Trophoblast cell (in vitro differentiated cells and primary cell): ENCODE results near the gene AGMO.

Experiments
- DNase-seq, 2 donors: peaks; one replicate each; pipeline ENCODE4 v3.0.0-alpha.2; 2016
- H2AFZ ChIP-seq: 2 replicates; pipeline ENCODE4 v1.6.1; 2013; ENCODE audit warnings: low read length, moderate library complexity, mild to moderate bottlenecking; ENCODE audit not compliant: insufficient read depth, poor library complexity
- H2AK5ac ChIP-seq: 2 replicates; pipeline ENCODE4 v1.6.1; 2013; ENCODE audit warnings: mild to moderate bottlenecking, low read length
- H2BK120ac ChIP-seq: 2 replicates; pipeline ENCODE4 v1.6.1; 2013; ENCODE audit warnings: low read length, mild to moderate bottlenecking, moderate library complexity; ENCODE audit not compliant: insufficient read depth, poor library complexity
- H2BK12ac ChIP-seq: 2 replicates; pipeline ENCODE4 v1.6.1; 2013; ENCODE audit warnings: mild to moderate bottlenecking, low read length, moderate library complexity
- H2BK5ac ChIP-seq: 2 replicates; pipeline ENCODE4 v1.6.1; 2013; ENCODE audit warnings: low read length, low read depth, moderate library complexity, mild to moderate bottlenecking; ENCODE audit not compliant: poor library complexity
- H3K14ac ChIP-seq: 2 replicates; pipeline ENCODE4 v1.6.1; 2013; ENCODE audit warnings: mild to moderate bottlenecking, low read length
- H3K18ac ChIP-seq: 2 replicates; pipeline ENCODE4 v1.6.1; 2013; ENCODE audit warnings: mild to moderate bottlenecking, low read length
- H3K23ac ChIP-seq: 2 replicates; pipeline ENCODE4 v1.6.1; 2013; ENCODE audit warnings: low read length
- H3K27ac ChIP-seq: 2 replicates; pipeline ENCODE4 v1.5.1; 2013; ENCODE audit warnings: low read depth, mild to moderate bottlenecking, inconsistent platforms, low read length, moderate library complexity
- H3K27me3 ChIP-seq: 2 replicates; pipeline ENCODE4 v1.6.1; 2013; ENCODE audit warnings: inconsistent platforms, mild to moderate bottlenecking, low read length, moderate library complexity; ENCODE audit not compliant: insufficient read depth
- H3K36me3 ChIP-seq, 2 experiments: 1 replicate in 1 of 2; 2 replicates in 1 of 2; pipeline ENCODE4 v1.6.1; 2013; ENCODE audit warnings: low read length in 2 of 2, mild to moderate bottlenecking in 2 of 2, moderate library complexity in 1 of 2; ENCODE audit not compliant: insufficient read depth in 2 of 2, control insufficient read depth in 1 of 2
- H3K4ac ChIP-seq: 2 replicates; pipeline ENCODE4 v1.6.1; 2013; ENCODE audit warnings: low read depth, mild to moderate bottlenecking, low read length, moderate library complexity
- H3K4me1 ChIP-seq, 2 experiments: 1 replicate in 1 of 2; 2 replicates in 1 of 2; pipeline ENCODE4 v1.6.1; 2013; ENCODE audit warnings: low read length in 2 of 2, mild to moderate bottlenecking in 2 of 2, moderate library complexity in 1 of 2; ENCODE audit not compliant: insufficient read depth in 2 of 2, control insufficient read depth in 1 of 2
- H3K4me2 ChIP-seq: 2 replicates; pipeline ENCODE4 v1.6.1; 2013; ENCODE audit warnings: inconsistent platforms, mild to moderate bottlenecking, low read length, moderate library complexity
- H3K4me3 ChIP-seq: 2 replicates; pipeline ENCODE4 v1.5.1; 2013; ENCODE audit warnings: mild to moderate bottlenecking, low read depth, low read length, inconsistent platforms
- H3K79me1 ChIP-seq: one replicate; pipeline ENCODE4 v1.6.1; 2013; ENCODE audit warnings: low read length
- H3K79me2 ChIP-seq: 2 replicates; pipeline ENCODE4 v1.6.1; 2013; ENCODE audit warnings: low read length, mild to moderate bottlenecking; ENCODE audit not compliant: control insufficient read depth, insufficient read depth, poor library complexity
- H3K9ac ChIP-seq: 2 replicates; pipeline ENCODE4 v1.6.1; 2013; ENCODE audit warnings: mild to moderate bottlenecking, low read length
- H3K9me3 ChIP-seq: 2 replicates; pipeline ENCODE4 v1.6.1; 2013; ENCODE audit warnings: low read depth, mild to moderate bottlenecking, control low read depth, inconsistent platforms, low read length; ENCODE audit not compliant: insufficient read depth
- H4K12ac ChIP-seq: 2 replicates; pipeline ENCODE4 v1.6.1; 2013; ENCODE audit warnings: low read depth, mild to moderate bottlenecking, low read length, moderate library complexity
- H4K8ac ChIP-seq: 2 replicates; pipeline ENCODE4 v1.6.1; 2013; ENCODE audit warnings: low read depth, mild to moderate bottlenecking, low read length, moderate library complexity
- H4K91ac ChIP-seq: one replicate; pipeline ENCODE4 v1.6.1; 2013; ENCODE audit warnings: low read depth, mild to moderate bottlenecking, low read length, moderate library complexity
- WGBS: extraction: QIAGEN DNeasy Blood & Tissue Kit; methylation state at CpG from one replicate; pipeline ENCODE4 v1.1.7; 2013; ENCODE audit warnings: missing lambda C conversion rate; ENCODE audit not compliant: insufficient read length, insufficient coverage; ENCODE audit errors: extremely low coverage; 5-methylcytosine and 5-hydroxymethylcytosine counted together

The AGMO gene

DNA sequence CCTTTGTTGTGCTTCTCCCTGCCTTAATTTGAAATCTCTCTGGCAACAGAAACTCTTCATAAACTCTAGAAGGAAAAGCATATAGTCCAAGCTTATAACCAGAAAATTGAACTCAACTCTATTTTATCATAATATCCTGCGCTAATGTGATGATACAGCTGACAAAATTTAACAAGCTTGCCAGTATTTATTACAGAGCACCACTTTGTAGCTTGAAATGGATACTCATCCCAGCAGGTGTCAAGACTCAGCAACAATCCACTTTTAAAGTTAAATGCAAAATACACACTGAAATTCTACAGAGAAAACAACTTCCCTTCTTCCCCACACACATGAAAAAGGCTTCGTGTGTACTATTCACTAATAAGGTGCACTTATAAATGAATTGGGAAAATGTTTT, 228.9 kb downstream of the AGMO start:
- DNase-seq = no peak
- no peak overlapping the region for H2AFZ ChIP-seq
- no peaks in the 10 kb centered on the region for H3K4me1 ChIP-seq
- H3K14ac ChIP-seq = no peak overlapping the region
- H3K18ac ChIP-seq = no peak overlapping the region
- H3K9me3 ChIP-seq = no peaks in the 10 kb centered on the region
- no peaks in the 10 kb centered on the region for H3K36me3 ChIP-seq
- H3K4me2 ChIP-seq = no peak overlapping the region
- H3K79me2 ChIP-seq = no peaks in the 10 kb centered on the region
- H4K8ac ChIP-seq = no peak overlapping the region
- H3K79me1 ChIP-seq = no peaks in the 10 kb centered on the region
- H2BK12ac ChIP-seq = no peak overlapping the region
- no CpG with 5 or more reads among the region's 2 CpGs for WGBS
- no peak overlapping the region for H3K9ac ChIP-seq
- H2AK5ac ChIP-seq = no peak overlapping the region
- no peak overlapping the region for H2BK120ac ChIP-seq
- H3K4ac ChIP-seq = no peak overlapping the region
- no peak overlapping the region for H3K27ac ChIP-seq
- no peak overlapping the region for H3K23ac ChIP-seq
- no peaks in the 10 kb centered on the region for H3K27me3 ChIP-seq
- H3K4me3 ChIP-seq = no peak overlapping the region
- no peak overlapping the region for H4K12ac ChIP-seq
- no peak overlapping the region for H4K91ac ChIP-seq
- H2BK5ac ChIP-seq = no peak overlapping the region

DNA sequence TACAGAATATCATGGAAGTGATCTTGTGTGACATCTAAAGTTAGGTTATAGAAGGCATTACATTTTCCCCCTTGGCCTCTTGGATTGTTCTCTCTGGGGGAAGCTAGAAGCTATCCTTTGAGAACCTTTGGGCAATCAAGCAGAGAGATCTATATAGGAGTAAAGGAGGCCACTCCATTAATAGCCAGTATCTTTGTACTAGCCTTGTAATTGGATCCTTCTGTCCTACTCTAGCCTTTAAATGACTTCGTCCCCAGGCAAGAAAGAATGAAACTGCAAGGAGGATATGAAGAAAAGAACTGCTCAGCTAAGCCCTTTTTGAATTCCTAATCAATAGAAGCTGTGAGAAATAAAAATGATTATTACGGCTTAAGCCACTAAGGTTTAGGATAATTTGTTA, 230.9 kb downstream of the AGMO start:
- WGBS = no CpG with 5 or more reads among the region's 2 CpGs
- H3K79me2 ChIP-seq = no peaks in the 10 kb centered on the region
- no peak overlapping the region for H4K8ac ChIP-seq
- no peak overlapping the region for H3K27ac ChIP-seq
- H3K18ac ChIP-seq = no peak overlapping the region
- H3K23ac ChIP-seq = no peak overlapping the region
- H2BK120ac ChIP-seq = no peak overlapping the region
- H3K9ac ChIP-seq = no peak overlapping the region
- no peaks in the 10 kb centered on the region for H3K4me1 ChIP-seq
- H2AK5ac ChIP-seq = no peak overlapping the region
- no peak overlapping the region for H3K4me3 ChIP-seq
- no peaks in the 10 kb centered on the region for H3K79me1 ChIP-seq
- no peak overlapping the region for H2BK5ac ChIP-seq
- H3K36me3 ChIP-seq = no peaks in the 10 kb centered on the region
- no peak overlapping the region for H3K4me2 ChIP-seq
- no peak overlapping the region for H3K4ac ChIP-seq
- H3K9me3 ChIP-seq = no peaks in the 10 kb centered on the region
- no peak for DNase-seq
- H3K27me3 ChIP-seq = no peaks in the 10 kb centered on the region
- H2AFZ ChIP-seq = no peak overlapping the region
- H2BK12ac ChIP-seq = no peak overlapping the region
- H3K14ac ChIP-seq = no peak overlapping the region
- no peak overlapping the region for H4K12ac ChIP-seq
- no peak overlapping the region for H4K91ac ChIP-seq

DNA sequence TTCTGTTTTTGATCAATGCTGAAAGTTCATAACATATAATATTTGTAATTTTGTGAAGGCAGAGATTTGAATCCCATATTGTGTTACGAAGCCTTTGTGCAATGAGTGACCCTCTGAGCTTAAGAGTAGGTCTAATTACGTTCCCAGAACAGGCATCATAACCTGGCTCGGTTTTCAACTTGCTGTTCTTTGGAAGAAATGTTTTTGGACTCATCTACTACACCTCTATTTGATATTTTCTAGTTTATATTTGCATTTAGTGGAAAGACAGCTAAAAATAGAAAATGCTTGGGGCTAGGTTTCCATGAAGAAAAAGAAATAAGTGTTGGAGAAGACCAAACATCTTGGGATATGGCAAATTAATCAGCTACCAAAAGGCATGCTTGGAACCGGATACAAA, 234.8 kb downstream of the AGMO start:
- Histone ChIP-seq H3K4ac (no peak overlapping the region), H2AK5ac (no peak overlapping the region), H3K27me3 (no peaks in the 10 kb centered on the region), H3K27ac (no peak overlapping the region), H4K8ac (no peak overlapping the region), H3K14ac (no peak overlapping the region), H2BK12ac (no peak overlapping the region), H3K79me2 (no peaks in the 10 kb centered on the region), H4K12ac (no peak overlapping the region), H3K9me3 (no peaks in the 10 kb centered on the region), H3K18ac (no peak overlapping the region), H3K4me1 (no peaks in the 10 kb centered on the region), H3K23ac (no peak overlapping the region), H3K4me3 (no peak overlapping the region), H3K4me2 (no peak overlapping the region), H2BK120ac (no peak overlapping the region), H3K79me1 (no peaks in the 10 kb centered on the region), H2BK5ac (no peak overlapping the region), H3K9ac (no peak overlapping the region), H3K36me3 (no peaks in the 10 kb centered on the region), H4K91ac (no peak overlapping the region), H2AFZ (no peak overlapping the region)
- DNase-seq = no peak
- no CpG with 5 or more reads among the region's 4 CpGs for WGBS

DNA sequence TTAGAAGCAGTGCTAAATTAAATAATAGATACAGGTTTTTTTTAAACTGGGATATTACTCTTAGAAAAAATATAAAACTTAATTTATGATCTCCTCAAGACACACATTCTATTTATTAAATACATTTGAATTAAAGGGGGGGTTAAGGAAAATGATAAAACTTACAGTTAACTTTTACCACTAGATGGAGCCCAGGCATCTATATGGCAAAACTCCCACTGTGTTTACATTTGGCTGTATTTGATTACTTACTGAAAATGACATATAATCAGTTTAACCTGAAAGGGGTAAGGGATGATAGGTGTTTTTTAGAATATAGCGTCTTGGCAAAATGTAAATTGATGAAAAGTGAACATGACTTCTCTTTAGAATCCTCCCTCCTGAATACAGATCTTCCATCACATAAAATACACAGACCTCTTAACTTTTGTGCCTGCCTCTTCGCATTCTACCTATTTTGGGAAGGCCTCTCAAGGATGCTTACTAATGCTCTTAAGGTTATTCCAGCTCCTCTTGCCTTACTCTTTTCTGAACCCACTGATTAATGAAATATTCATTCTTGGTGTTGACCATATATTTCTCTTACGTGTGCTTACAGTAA, 235.7 kb downstream of the AGMO start:
- H3K4me3 ChIP-seq = no peak overlapping the region
- H3K9me3 ChIP-seq = no peaks in the 10 kb centered on the region
- H3K27me3 ChIP-seq = no peaks in the 10 kb centered on the region
- peak in 1 of 2 donors; percentile 29 for DNase-seq
- H2BK120ac ChIP-seq = no peak overlapping the region
- H3K14ac ChIP-seq = no peak overlapping the region
- no CpG with 5 or more reads among the region's 3 CpGs for WGBS
- no peak overlapping the region for H4K8ac ChIP-seq
- H3K79me1 ChIP-seq = no peaks in the 10 kb centered on the region
- no peak overlapping the region for H2BK5ac ChIP-seq
- H4K91ac ChIP-seq = no peak overlapping the region
- H2BK12ac ChIP-seq = no peak overlapping the region
- H3K23ac ChIP-seq = no peak overlapping the region
- no peak overlapping the region for H3K4ac ChIP-seq
- no peaks in the 10 kb centered on the region for H3K4me1 ChIP-seq
- H3K79me2 ChIP-seq = no peaks in the 10 kb centered on the region
- H3K27ac ChIP-seq = no peak overlapping the region
- H2AFZ ChIP-seq = no peak overlapping the region
- H3K4me2 ChIP-seq = no peak overlapping the region
- H3K18ac ChIP-seq = no peak overlapping the region
- no peak overlapping the region for H3K9ac ChIP-seq
- H2AK5ac ChIP-seq = no peak overlapping the region
- H4K12ac ChIP-seq = no peak overlapping the region
- no peaks in the 10 kb centered on the region for H3K36me3 ChIP-seq
